ENCODE results near the gene DOCK1. TPM values are rescaled to one million over a fixed set of nuclear protein-coding genes. Genes with fewer than 3 reads are reported as not detected.

DOCK1 gene
- total RNA-seq, 4 donors from 2014 or later, result 4.3 to 6.0 (median 4.8) TPM

DNA sequence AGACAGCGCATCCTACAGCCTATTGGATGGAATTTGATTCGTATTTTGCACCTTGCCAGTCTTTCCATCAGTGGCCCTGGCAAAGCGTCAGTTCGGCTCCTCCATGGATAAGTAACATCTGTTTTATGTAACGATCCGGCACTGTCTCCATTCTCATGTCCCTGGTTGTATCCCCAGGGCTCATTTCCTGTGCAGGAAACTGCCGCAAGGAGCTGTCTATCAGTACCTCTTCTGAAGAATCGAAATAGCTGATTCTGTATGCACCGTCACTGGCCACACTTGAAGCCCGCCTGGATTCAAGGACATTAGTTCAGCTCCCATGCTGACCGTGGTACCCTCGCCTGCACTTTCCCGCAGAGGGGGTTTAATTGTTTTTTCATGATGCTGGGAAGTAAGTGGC lies 590.8 kb downstream of the DOCK1 start:
- Histone ChIP-seq H3K36me3 (no peaks in the 10 kb centered on the region), H3K9me3 (no peaks in the 10 kb centered on the region), H3K4me1 (no peaks in the 10 kb centered on the region), H3K27ac (no peak overlapping the region), H3K4me3 (no peak overlapping the region), H3K27me3 (no peaks in the 10 kb centered on the region)
- DNase-seq, result no peak
- ATAC-seq, result no peak
- no peak for TF ChIP-seq POLR2A (IDR thresholded peaks at IDR 0.05)
- TF ChIP-seq, protein P1, sequence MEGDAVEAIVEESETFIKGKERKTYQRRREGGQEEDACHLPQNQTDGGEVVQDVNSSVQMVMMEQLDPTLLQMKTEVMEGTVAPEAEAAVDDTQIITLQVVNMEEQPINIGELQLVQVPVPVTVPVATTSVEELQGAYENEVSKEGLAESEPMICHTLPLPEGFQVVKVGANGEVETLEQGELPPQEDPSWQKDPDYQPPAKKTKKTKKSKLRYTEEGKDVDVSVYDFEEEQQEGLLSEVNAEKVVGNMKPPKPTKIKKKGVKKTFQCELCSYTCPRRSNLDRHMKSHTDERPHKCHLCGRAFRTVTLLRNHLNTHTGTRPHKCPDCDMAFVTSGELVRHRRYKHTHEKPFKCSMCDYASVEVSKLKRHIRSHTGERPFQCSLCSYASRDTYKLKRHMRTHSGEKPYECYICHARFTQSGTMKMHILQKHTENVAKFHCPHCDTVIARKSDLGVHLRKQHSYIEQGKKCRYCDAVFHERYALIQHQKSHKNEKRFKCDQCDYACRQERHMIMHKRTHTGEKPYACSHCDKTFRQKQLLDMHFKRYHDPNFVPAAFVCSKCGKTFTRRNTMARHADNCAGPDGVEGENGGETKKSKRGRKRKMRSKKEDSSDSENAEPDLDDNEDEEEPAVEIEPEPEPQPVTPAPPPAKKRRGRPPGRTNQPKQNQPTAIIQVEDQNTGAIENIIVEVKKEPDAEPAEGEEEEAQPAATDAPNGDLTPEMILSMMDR (IDR thresholded peaks at IDR 0.05 in 4 of 5, conservative IDR thresholded peaks at IDR 0.05 in 1 of 5), result no peak
- in situ Hi-C loops (cut with MboI; ENCODE audit: low sequenced_read_pairs in 4 of 4) (no loop called here), intact Hi-C loops (cut with DNase I; ENCODE audit: low total_unique reads) (no loop called here)

DNA sequence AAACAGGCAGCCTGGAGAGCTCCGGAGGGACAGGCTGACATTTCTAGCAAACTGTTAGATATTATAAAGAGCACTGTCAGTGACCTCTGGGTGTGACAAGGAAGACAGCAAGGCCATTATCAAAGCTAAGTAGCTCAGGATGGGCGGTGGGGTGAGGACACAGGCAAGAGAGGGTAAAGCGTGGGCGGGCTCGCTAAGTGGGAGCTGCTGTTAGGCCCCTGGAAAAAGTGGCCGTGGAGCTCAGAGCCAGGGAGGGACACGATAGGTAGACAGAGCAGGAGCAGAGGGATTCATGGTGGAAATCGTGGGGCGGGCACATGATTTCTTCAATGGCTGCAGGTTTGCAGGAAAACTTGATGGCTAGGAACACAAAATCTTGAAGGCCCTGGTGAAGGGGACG lies 592.5 kb downstream of the DOCK1 start:
- Histone ChIP-seq H3K27ac (no peak overlapping the region), H3K4me1 (no peaks in the 10 kb centered on the region), H3K36me3 (no peaks in the 10 kb centered on the region), H3K9me3 (no peaks in the 10 kb centered on the region), H3K4me3 (no peak overlapping the region), H3K27me3 (no peaks in the 10 kb centered on the region)
- ATAC-seq (no peak), DNase-seq (no peak)
- intact Hi-C loops (cut with DNase I; ENCODE audit: low total_unique reads), result no loop called here
- in situ Hi-C loops (cut with MboI; ENCODE audit: low sequenced_read_pairs in 4 of 4), result no loop called here
- TF ChIP-seq, protein P1 (IDR thresholded peaks at IDR 0.05 in 4 of 5, conservative IDR thresholded peaks at IDR 0.05 in 1 of 5), result no peak
- TF ChIP-seq POLR2A (IDR thresholded peaks at IDR 0.05), result no peak

DNA sequence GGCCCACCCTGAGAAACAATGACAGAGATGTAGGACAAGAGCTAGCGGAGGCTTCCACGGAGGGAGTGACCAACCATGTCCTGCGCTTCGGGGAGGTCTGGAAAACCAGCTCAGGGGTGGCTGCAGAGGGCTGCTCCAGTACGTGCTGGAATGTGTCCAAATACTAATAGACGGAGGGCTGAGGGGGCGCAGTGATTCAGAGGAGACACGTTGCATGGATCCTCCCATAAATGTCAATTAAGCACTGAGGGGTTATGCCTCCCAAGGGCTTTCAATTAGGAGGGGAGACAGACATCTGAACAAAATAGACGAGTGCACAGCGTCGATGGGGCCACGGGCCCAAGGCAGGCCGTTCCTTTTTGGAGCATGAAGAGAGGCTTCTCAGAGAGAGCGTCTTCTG lies 592.9 kb downstream of the DOCK1 start:
- in situ Hi-C loops (cut with MboI; ENCODE audit: low sequenced_read_pairs in 4 of 4), result no loop called here
- Histone ChIP-seq H3K4me1 (no peaks in the 10 kb centered on the region), H3K27me3 (no peaks in the 10 kb centered on the region), H3K9me3 (no peaks in the 10 kb centered on the region), H3K36me3 (no peaks in the 10 kb centered on the region), H3K4me3 (no peak overlapping the region), H3K27ac (no peak overlapping the region)
- intact Hi-C loops (cut with DNase I; ENCODE audit: low total_unique reads), result no loop called here
- DNase-seq (no peak), ATAC-seq (no peak)
- TF ChIP-seq, protein P1 (IDR thresholded peaks at IDR 0.05 in 4 of 5, conservative IDR thresholded peaks at IDR 0.05 in 1 of 5), result no peak
- no peak for TF ChIP-seq POLR2A (IDR thresholded peaks at IDR 0.05)

DNA sequence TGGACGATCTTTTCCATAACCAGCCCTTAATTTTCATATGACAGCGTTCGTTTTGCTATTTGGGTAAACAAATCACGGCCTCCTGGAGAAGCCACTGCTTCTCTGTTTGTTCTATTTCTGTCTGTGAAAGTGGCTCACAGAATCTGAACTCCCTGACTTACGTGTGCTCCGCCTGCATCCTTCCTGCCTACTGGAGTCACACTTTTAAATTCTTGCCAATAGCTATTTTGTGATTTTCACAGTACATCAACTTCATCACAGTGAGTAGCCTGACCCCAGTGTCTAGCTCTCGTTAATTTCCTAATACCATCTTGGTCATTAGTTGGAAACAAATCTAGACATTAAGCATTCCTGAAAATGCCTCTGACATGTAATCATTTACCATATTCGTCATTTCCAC lies 594.9 kb downstream of the DOCK1 start:
- in situ Hi-C loops (cut with MboI; ENCODE audit: low sequenced_read_pairs in 4 of 4) (no loop called here), intact Hi-C loops (cut with DNase I; ENCODE audit: low total_unique reads) (no loop called here)
- ATAC-seq (no peak), DNase-seq (no peak)
- H3K4me3 ChIP-seq, result no peak overlapping the region
- no peak for TF ChIP-seq POLR2A (IDR thresholded peaks at IDR 0.05)
- TF ChIP-seq, protein P1 (IDR thresholded peaks at IDR 0.05 in 4 of 5, conservative IDR thresholded peaks at IDR 0.05 in 1 of 5), result no peak
- no peaks in the 10 kb centered on the region for H3K9me3 ChIP-seq
- no peak overlapping the region for H3K27ac ChIP-seq
- no peaks in the 10 kb centered on the region for H3K4me1 ChIP-seq
- no peaks in the 10 kb centered on the region for H3K27me3 ChIP-seq
- H3K36me3 ChIP-seq, result no peaks in the 10 kb centered on the region

Other genes starting within 250 kb of the DOCK1 start
- not detected for gene C10orf90, start 234.7 kb upstream of the DOCK1 start, total RNA-seq

All from gastrocnemius medialis (tissue), 4 donors.